ENCODE results near the gene GPS1. TPM values are rescaled to one million over a fixed set of nuclear protein-coding genes. Genes with fewer than 3 reads are reported as not detected.

Gene GPS1
- polyA plus RNA-seq, 1 of the 3 experiments (the other 2 are of a cell fraction): 264 TPM

GRCh38 chr17:82085931-82086764, 34.5 kb downstream of the GPS1 start (continued):
- TF ChIP-seq, protein P1, sequence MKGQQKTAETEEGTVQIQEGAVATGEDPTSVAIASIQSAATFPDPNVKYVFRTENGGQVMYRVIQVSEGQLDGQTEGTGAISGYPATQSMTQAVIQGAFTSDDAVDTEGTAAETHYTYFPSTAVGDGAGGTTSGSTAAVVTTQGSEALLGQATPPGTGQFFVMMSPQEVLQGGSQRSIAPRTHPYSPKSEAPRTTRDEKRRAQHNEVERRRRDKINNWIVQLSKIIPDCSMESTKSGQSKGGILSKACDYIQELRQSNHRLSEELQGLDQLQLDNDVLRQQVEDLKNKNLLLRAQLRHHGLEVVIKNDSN (IDR thresholded peaks at IDR 0.05; ENCODE audit: borderline replicate concordance, low read depth): no peak
- no peak for TF ChIP-seq MXI1 (IDR thresholded peaks at IDR 0.05; ENCODE audit: low read depth, low read length)
- TF ChIP-seq RAD21 (IDR thresholded peaks at IDR 0.05; ENCODE audit: low read length): no peak
- TF ChIP-seq JUND (IDR thresholded peaks at IDR 0.05): no peak
- TF ChIP-seq, protein P2, sequence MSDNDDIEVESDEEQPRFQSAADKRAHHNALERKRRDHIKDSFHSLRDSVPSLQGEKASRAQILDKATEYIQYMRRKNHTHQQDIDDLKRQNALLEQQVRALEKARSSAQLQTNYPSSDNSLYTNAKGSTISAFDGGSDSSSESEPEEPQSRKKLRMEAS (IDR thresholded peaks at IDR 0.05; ENCODE audit: low read depth): no peak

GRCh38 chr17:82086941-82087906, 35.5 kb downstream of the GPS1 start:
- ChIA-PET CTCF (interaction anchor here (1.0 to 2.3 kb wide), 3 partner anchors 8 to 67 kb away, joined by 3 to 9 read pairs (median 3); partner anchors contain the start of gene RAC3), POLR2A (interaction anchor here (0.7 to 1.2 kb wide), 3 partner anchors 9 to 31 kb away, joined by 3 to 5 read pairs (median 3); no protein-coding TSS in a partner anchor)
- Histone ChIP-seq H3K27ac (ENCODE audit: low read depth in 2 of 2, low read length in 1 of 2) (no peak overlapping the region), H3F3A (replicated peaks; ENCODE audit: insufficient read depth) (no peaks in the 10 kb centered on the region), H3K36me3 (replicated peaks in 1 of 2; ENCODE audit: control insufficient read depth in 1 of 2, insufficient read depth in 2 of 2, low read length in 1 of 2) (peaks cover 24 to 100% of the 10 kb centered on the region in 2 experiments), H3K9ac (no peak overlapping the region), H3K4me2 (no peak overlapping the region), H4K20me1 (ENCODE audit: insufficient read depth) (no peaks in the 10 kb centered on the region), H3K4me3 (ENCODE audit: low read depth in 2 of 2, low read length in 1 of 2) (no peak overlapping the region), H3K79me2 (ENCODE audit: insufficient read depth) (no peaks in the 10 kb centered on the region), H2AFZ (ENCODE audit: low read depth) (no peak overlapping the region), H3K9me3 (no peaks in the 10 kb centered on the region), H3K9me2 (no peaks in the 10 kb centered on the region), H3K27me3 (ENCODE audit: insufficient read depth) (no peaks in the 10 kb centered on the region), H3K4me1 (ENCODE audit: control insufficient read depth in 1 of 2, insufficient read depth in 2 of 2, low read depth in 1 of 2, low read length in 1 of 2) (no peaks in the 10 kb centered on the region)
- TF ChIP-seq NFIC (IDR thresholded peaks at IDR 0.05; ENCODE audit: borderline replicate concordance): no peak
- TF ChIP-seq, protein P2 (IDR thresholded peaks at IDR 0.05; ENCODE audit: low read depth): no peak
- TF ChIP-seq YY1 (IDR thresholded peaks at IDR 0.05; ENCODE audit: low read depth): no peak
- no peak for TF ChIP-seq FOXJ3 (CRISPR knock-in tag; IDR thresholded peaks at IDR 0.05)
- no peak for TF ChIP-seq CHD2 (IDR thresholded peaks at IDR 0.05; ENCODE audit: low read length, partially characterized antibody)
- TF ChIP-seq RCOR1 (IDR thresholded peaks at IDR 0.05; ENCODE audit: low read length): no peak
- TF ChIP-seq FOSL2 (IDR thresholded peaks at IDR 0.05; ENCODE audit: borderline replicate concordance, low read depth): no peak
- no peak for TF ChIP-seq FOXM1 (IDR thresholded peaks at IDR 0.05; ENCODE audit: low read depth)
- no peak for TF ChIP-seq MEF2A (IDR thresholded peaks at IDR 0.05; ENCODE audit: borderline replicate concordance, low read depth)
- no peak for TF ChIP-seq ZBTB33 (IDR thresholded peaks at IDR 0.05; ENCODE audit: borderline replicate concordance, low read depth)
- no peak for TF ChIP-seq ELF1 (IDR thresholded peaks at IDR 0.05)
- TF ChIP-seq GABPA (IDR thresholded peaks at IDR 0.05; ENCODE audit: low read depth): no peak
- no peak for TF ChIP-seq JUND (IDR thresholded peaks at IDR 0.05)
- no peak for DNase-seq
- WGBS (ENCODE audit: low lambda C conversion rate): 94% methylated on average over 34 of the region's 39 CpGs

Measured in SK-N-SH (cell line).